KBM-7 (cell line): Measurements from ENCODE around the gene FBLN2.

Experiments used
- DNase-seq: peaks from one replicate; pipeline ENCODE4 v3.0.0-alpha.2; 2015
- in situ Hi-C: fragments of 300-500 bp; cut with MboI; formaldehyde crosslinking; loops from 2 replicates; pipeline ENCODE4 v1.14.3; 2020; ENCODE audit warnings: low sequenced_read_pairs, low pct_unique_long_range_greater_than_20kb, mixed read lengths

The FBLN2 gene

GRCh38 chr3:13594146-13594545 lies 45.2 kb downstream of the FBLN2 start:
- in situ Hi-C loops: no loop called here

GRCh38 chr3:13594991-13595421 lies 46.1 kb downstream of the FBLN2 start:
- no peak for DNase-seq
- in situ Hi-C loops: no loop called here

More at GRCh38 chr3:13594146-13594545, 45.2 kb downstream of the FBLN2 start:
- DNase-seq: no peak

- in situ Hi-C loops: no loop called here
- no peak for DNase-seq
Measured at GRCh38 chr3:13595485-13595884, 46.6 kb downstream of the FBLN2 start.

- DNase-seq: no peak
- in situ Hi-C loops: no loop called here
Measured at GRCh38 chr3:13596426-13597205, 47.7 kb downstream of the FBLN2 start.

GRCh38 chr3:13597661-13598060 lies 48.7 kb downstream of the FBLN2 start:
- no peak for DNase-seq
- in situ Hi-C loops: no loop called here

GRCh38 chr3:13598201-13598600 lies 49.3 kb downstream of the FBLN2 start:
- DNase-seq: no peak
- in situ Hi-C loops: no loop called here

- in situ Hi-C loops: no loop called here
Measured at GRCh38 chr3:13598926-13599886, 50.3 kb downstream of the FBLN2 start.

GRCh38 chr3:13599887-13600450 lies 51.0 kb downstream of the FBLN2 start:
- no peak for DNase-seq
- in situ Hi-C loops: no loop called here

More at GRCh38 chr3:13598926-13599886, 50.3 kb downstream of the FBLN2 start:
- DNase-seq: no peak

- in situ Hi-C loops: no loop called here
- DNase-seq: no peak
Measured at GRCh38 chr3:13600950-13601691, 52.2 kb downstream of the FBLN2 start.

GRCh38 chr3:13601692-13602080 lies 52.8 kb downstream of the FBLN2 start:
- no peak for DNase-seq
- in situ Hi-C loops: no loop called here

- DNase-seq: no peak
- in situ Hi-C loops: no loop called here
Measured at GRCh38 chr3:13605555-13605954, 56.6 kb downstream of the FBLN2 start.

GRCh38 chr3:13607821-13608597 lies 59.1 kb downstream of the FBLN2 start:
- in situ Hi-C loops: no loop called here
- DNase-seq: no peak

- DNase-seq: no peak
- in situ Hi-C loops: no loop called here
Measured at GRCh38 chr3:13608969-13609725, 60.2 kb downstream of the FBLN2 start.

- no peak for DNase-seq
- in situ Hi-C loops: no loop called here
Measured at GRCh38 chr3:13610006-13610570, 61.2 kb downstream of the FBLN2 start.

GRCh38 chr3:13611221-13611620 lies 62.3 kb downstream of the FBLN2 start:
- DNase-seq: no peak
- in situ Hi-C loops: no loop called here

- in situ Hi-C loops: no loop called here
- no peak for DNase-seq
Measured at GRCh38 chr3:13612829-13613228, 63.9 kb downstream of the FBLN2 start.
